GM19351 (cell line): ENCODE measurements around the gene FAM81B.
"Not testable (repeated sequence)": the region's sequence is repeated elsewhere in the genome, so short reads cannot be mapped to it uniquely, and the experiment has no call there.

ENCODE experiments used
- ATAC-seq: cut with Tn5 transposase; IDR thresholded peaks from one replicate; pipeline ENCODE4 v1.9.1; 2021; ENCODE audit warnings: mild to moderate bottlenecking, moderate library complexity; ENCODE audit not compliant: unreplicated experiment

FAM81B gene

DNA sequence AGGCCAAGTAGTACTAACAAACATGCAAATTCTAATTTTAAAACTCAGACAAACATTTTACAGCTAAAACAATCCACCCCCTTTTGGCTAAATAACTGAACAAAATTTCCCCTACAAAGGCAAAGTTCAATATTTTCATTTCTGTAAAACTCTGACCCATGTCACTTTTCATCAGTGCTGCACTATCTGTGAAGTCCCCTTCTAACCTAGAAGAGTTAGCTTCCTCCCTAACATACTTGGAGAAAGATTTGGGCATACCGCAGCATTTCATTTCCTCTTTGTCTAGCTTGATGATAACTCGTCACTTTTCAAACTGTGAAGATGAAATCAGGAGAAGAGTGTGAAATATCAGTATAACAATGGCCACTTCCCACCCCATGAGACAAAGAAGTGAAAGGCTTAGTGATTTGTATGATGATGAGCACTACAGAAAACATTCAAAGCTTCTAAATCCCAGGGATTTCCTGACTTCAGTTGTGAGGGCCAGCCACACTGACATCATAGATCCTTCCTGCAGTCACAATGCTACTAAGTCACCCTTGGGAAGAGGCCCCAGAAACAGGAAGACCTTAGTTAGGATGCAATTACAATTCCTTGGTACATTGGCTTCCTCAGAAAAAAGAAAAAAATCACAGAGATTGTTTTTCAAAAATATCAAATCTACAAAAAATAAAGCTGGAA lies at the start of gene FAM81B:
TSS of gene FAM81B (plus strand) at position 555 of the 681 bp plus-strand sequence. CDS start at position 579, 24 bp downstream.
- no peak for ATAC-seq

- not testable (repeated sequence) for ATAC-seq
Measured at GRCh38 chr5:95341444-95341843, 49.7 kb upstream of the FAM81B start.

GRCh38 chr5:95347506-95348120 lies 43.6 kb upstream of the FAM81B start:
- no peak for ATAC-seq

- ATAC-seq: no peak
Measured at GRCh38 chr5:95350631-95351030, 40.5 kb upstream of the FAM81B start.

- ATAC-seq: no peak
Measured at GRCh38 chr5:95352691-95353090, 38.5 kb upstream of the FAM81B start.

DNA sequence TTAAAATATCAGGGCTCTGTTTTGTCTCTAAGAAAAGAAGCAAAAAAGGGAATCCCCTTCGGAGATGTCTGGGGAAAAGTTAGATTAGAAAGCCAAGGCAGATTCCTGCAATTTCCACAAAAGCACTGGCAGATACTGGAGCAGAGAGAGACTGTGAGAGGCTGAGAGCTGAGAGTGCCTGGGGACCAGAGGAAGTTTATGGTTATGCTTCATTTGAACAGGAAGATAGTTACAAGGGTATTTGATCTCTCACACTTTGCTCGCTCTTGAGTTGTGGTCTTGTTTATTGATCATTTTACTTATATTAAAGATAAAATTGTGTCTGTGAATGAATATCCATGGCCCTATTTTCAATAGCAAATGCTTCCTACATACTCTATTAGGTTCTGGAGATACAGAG lies 32.8 kb upstream of the FAM81B start:
- ATAC-seq: no peak

GRCh38 chr5:95358848-95359247 lies 32.3 kb upstream of the FAM81B start:
- ATAC-seq: no peak

DNA sequence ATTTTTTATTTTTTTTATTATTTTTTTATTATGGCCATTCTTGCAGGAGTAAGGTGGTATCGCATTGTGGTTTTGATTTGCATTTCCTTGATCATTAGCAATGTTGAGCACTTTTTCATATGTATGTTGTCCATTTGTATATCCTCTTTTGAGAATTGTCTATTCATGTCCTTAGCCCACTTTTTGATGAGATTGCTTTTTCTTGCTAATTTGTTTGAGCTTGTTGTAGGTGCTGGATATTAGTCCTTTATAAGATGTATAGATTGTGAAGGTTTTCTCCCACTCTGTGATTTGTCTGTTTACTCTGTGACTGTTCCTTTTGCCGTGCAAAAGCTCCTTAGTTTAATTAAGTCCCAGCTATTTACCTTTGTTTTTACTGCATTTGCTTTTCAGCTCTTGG lies 30.5 kb upstream of the FAM81B start:
- ATAC-seq: not testable (repeated sequence)

GRCh38 chr5:95365302-95366095 lies 25.7 kb upstream of the FAM81B start:
- no peak for ATAC-seq

GRCh38 chr5:95369782-95370181 lies 21.4 kb upstream of the FAM81B start:
- no peak for ATAC-seq

DNA sequence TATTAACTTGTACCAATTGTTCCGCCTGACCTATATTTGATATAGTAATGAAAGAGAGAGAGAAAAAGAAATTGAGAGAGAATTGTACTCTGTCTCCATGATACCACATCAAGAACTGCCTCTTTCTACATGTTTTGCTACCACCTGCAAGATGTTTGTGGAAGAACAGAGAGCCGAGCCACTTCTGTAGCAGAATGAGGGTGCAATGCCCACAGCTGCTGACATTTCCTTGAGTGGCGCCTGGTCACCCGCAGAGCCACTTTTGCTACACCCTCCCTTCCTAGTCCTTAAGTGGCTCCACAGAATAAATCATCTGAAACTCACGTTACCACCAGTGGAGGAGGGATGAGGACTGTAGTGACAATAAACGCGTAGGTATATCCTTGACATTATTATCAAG lies 17.1 kb upstream of the FAM81B start:
- no peak for ATAC-seq

GRCh38 chr5:95375591-95375990 lies 15.6 kb upstream of the FAM81B start:
- ATAC-seq: no peak

DNA sequence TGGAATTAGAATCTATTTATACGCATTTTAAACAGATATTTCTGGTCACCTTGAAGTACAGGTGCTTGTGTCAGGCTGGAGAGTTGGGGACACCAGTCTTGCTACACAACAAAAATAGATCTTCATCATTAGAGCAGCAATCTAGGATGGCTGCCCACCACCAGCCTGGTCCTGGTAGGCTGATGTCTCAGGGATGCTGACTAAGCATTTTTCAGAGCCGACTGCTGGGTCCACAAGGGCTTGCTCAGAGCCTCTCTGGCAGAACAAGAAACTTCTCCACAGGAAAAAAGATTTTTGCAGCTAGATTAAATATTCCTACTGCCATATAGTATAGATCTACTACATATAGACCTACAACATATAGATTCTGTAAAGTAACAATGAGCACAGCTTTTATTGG lies 12.0 kb upstream of the FAM81B start:
- no peak for ATAC-seq

GRCh38 chr5:95380103-95380628 lies 11.0 kb upstream of the FAM81B start:
- no peak for ATAC-seq

- ATAC-seq: no peak
Measured at GRCh38 chr5:95382801-95383200, 8.4 kb upstream of the FAM81B start.

DNA sequence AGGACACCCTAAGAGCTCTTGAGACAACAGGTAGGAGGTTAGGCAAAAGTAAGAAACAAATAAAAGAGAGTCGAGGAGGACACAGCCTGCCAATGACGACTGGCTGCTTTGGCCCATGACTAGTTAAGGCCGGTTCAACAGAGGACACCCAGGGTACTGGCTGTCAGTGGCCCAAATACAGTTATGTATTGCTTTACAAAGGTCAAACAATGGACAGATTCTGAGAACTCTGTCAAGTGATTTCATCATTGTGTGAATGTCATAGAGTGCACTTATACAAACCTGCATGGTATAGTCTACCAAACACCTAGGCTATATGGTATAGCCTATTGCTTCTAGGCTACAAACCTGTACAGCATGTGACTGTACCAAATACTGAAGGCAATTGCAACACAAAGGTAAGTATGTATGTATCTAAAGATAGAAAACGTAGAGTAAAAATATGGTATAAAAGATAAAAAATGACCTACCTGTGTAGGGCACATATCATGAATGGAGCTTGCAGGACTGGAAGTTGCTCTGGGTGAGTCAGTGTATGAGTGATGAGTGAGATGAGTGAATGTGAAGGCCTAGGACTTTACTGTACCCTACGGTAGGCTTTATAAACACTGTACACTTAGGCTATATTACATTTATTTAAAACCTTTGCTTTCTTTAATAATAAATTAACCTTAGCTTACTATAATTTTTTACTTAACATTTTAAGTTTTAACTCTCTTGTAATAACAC lies 6.5 kb upstream of the FAM81B start:
- ATAC-seq: no peak

DNA sequence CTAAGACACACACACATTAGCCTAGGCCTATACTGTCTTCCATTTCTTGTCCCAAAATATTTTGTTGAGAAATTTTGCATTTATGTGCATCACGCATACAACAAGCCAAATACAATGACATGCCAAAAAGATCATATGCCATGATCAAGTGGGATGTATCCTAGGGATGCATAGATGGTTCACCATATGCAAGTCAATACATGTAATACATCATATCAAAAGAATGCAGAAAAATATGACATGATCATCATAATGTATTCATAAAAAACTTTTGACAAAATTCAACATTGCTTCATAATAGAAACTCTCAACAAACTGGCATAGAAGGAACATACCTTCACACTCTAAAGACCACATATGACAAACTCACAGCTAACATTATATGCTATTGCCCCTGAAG lies 5.8 kb upstream of the FAM81B start:
- ATAC-seq: no peak

- ATAC-seq: not testable (repeated sequence)
Measured at GRCh38 chr5:95391965-95392364, 799 bp downstream of the FAM81B start.

- ATAC-seq: no peak
Measured at GRCh38 chr5:95392593-95393182, 1.5 kb downstream of the FAM81B start.

DNA sequence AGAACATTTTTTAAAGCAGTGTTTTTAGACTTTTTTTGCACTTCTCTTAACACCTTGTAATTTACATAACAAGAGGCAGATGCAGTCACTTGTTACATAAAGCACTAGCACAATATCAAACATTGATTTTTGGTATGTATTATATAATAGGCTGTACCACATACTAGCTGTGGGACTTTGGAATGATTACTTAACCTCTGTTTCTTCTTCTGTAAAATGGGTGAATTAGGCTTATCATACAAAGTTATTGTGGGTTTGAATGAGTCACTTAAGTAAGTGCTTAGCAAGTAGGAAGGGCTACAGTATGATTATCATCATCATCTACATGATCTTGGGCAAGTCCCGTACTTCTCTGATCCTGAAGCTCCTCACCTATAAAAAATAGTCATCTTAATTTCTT lies 2.1 kb downstream of the FAM81B start:
- no peak for ATAC-seq

- ATAC-seq: no peak
Measured at GRCh38 chr5:95398989-95399388, 7.8 kb downstream of the FAM81B start.
